Measurements from ENCODE around the gene ZNF248.

- TF ChIP-seq CTCF (IDR thresholded peaks at IDR 0.05; ENCODE audit: low read depth, low read length, missing input control), result no peak
- TF ChIP-seq RAD21 (IDR thresholded peaks at IDR 0.05), result no peak
- TF ChIP-seq YY1 (IDR thresholded peaks at IDR 0.05), result no peak
- no peak for TF ChIP-seq GABPA (IDR thresholded peaks at IDR 0.05 in 1 of 2, conservative IDR thresholded peaks at IDR 0.05 in 1 of 2)
Measured at GRCh38 chr10:37812290-37812689, 45.1 kb downstream of the ZNF248 start.
